Fibroblast of villous mesenchyme (primary cell): ENCODE data around the gene NR5A1. TPM values are rescaled to one million over a fixed set of nuclear protein-coding genes. Genes with fewer than 3 reads are reported as not detected.

ENCODE experiments used
- DNase-seq: peaks from one replicate; pipeline ENCODE4 v3.0.0-alpha.2; 2010; ENCODE audit warnings: low read depth
- H3K4me3 ChIP-seq: 2 replicates; pipeline ENCODE4 v1.5.1; 2011; ENCODE audit warnings: low read depth, mild to moderate bottlenecking, low read length
- CTCF ChIP-seq: IDR thresholded peaks from 2 replicates; pipeline ENCODE4 v1.5.1; 2012; ENCODE audit warnings: low read depth, mild to moderate bottlenecking, low read length; ENCODE audit not compliant: insufficient read depth
- total RNA-seq: library from RNA; depleted of rRNA; stranded (reverse); fragments of >200 nt; gene quantifications from 2 replicates; pipeline ENCODE4 v1.2.3, GENCODE V29; 2012

The NR5A1 gene
- total RNA-seq, 1 donor, result not detected

GRCh38 chr9:124457079-124457886, 49.9 kb downstream of the NR5A1 start:
- TF ChIP-seq CTCF, result no peak
- H3K4me3 ChIP-seq, result no peak overlapping the region
- no peak for DNase-seq

- no peak overlapping the region for H3K4me3 ChIP-seq
- DNase-seq, result no peak
- no peak for TF ChIP-seq CTCF
Measured at GRCh38 chr9:124456341-124457078, 50.7 kb downstream of the NR5A1 start.

- no peak for TF ChIP-seq CTCF
- DNase-seq, result no peak
- no peak overlapping the region for H3K4me3 ChIP-seq
Measured at GRCh38 chr9:124455820-124456219, 51.4 kb downstream of the NR5A1 start.

GRCh38 chr9:124454791-124455443, 52.3 kb downstream of the NR5A1 start:
- H3K4me3 ChIP-seq, result no peak overlapping the region
- TF ChIP-seq CTCF, result no peak
- no peak for DNase-seq

- no peak overlapping the region for H3K4me3 ChIP-seq
- no peak for TF ChIP-seq CTCF
- DNase-seq, result no peak
Measured at GRCh38 chr9:124454296-124454695, 52.9 kb downstream of the NR5A1 start.

- no peak for TF ChIP-seq CTCF
- DNase-seq, result no peak
- no peak overlapping the region for H3K4me3 ChIP-seq
Measured at GRCh38 chr9:124453586-124454191, 53.5 kb downstream of the NR5A1 start.
